GM08714 (cell line): Measurements from ENCODE around the gene CNTN6.

Experiments used
- H3K4me3 ChIP-seq: fragments of 200-500 bp; sonication (Bioruptor generic); 2 replicates; pipeline ENCODE4 v1.5.1; 2014; ENCODE audit warnings: mild to moderate bottlenecking, low read length, inconsistent platforms
- ZNF274 ChIP-seq: IDR thresholded peaks from 2 replicates; pipeline ENCODE4 v1.6.1; 2012; ENCODE audit warnings: mild to moderate bottlenecking, low read depth, low read length

The CNTN6 gene

GRCh38 chr3:1207904-1208303, 115.1 kb downstream of the CNTN6 start:
- no peak for TF ChIP-seq ZNF274
- no peak overlapping the region for H3K4me3 ChIP-seq

- H3K4me3 ChIP-seq = no peak overlapping the region
- no peak for TF ChIP-seq ZNF274
Observed at GRCh38 chr3:1214933-1215332, 122.1 kb downstream of the CNTN6 start.

GRCh38 chr3:1216856-1217255, 124.0 kb downstream of the CNTN6 start:
- no peak for TF ChIP-seq ZNF274
- H3K4me3 ChIP-seq = no peak overlapping the region

GRCh38 chr3:1227111-1227510, 134.3 kb downstream of the CNTN6 start:
- H3K4me3 ChIP-seq = no peak overlapping the region
- no peak for TF ChIP-seq ZNF274

- H3K4me3 ChIP-seq = no peak overlapping the region
- TF ChIP-seq ZNF274 = no peak
Observed at GRCh38 chr3:1228289-1228688, 135.5 kb downstream of the CNTN6 start.

GRCh38 chr3:1230920-1231319, 138.1 kb downstream of the CNTN6 start:
- no peak for TF ChIP-seq ZNF274
- no peak overlapping the region for H3K4me3 ChIP-seq

GRCh38 chr3:1232276-1232675, 139.5 kb downstream of the CNTN6 start:
- no peak for TF ChIP-seq ZNF274
- no peak overlapping the region for H3K4me3 ChIP-seq

- no peak overlapping the region for H3K4me3 ChIP-seq
- no peak for TF ChIP-seq ZNF274
Observed at GRCh38 chr3:1235526-1236120, 142.8 kb downstream of the CNTN6 start.

GRCh38 chr3:1251282-1252060, 158.6 kb downstream of the CNTN6 start:
- H3K4me3 ChIP-seq = no peak overlapping the region
- no peak for TF ChIP-seq ZNF274

GRCh38 chr3:1252061-1252430, 159.2 kb downstream of the CNTN6 start:
- TF ChIP-seq ZNF274 = no peak
- H3K4me3 ChIP-seq = no peak overlapping the region

GRCh38 chr3:1262246-1262645, 169.4 kb downstream of the CNTN6 start:
- no peak for TF ChIP-seq ZNF274

GRCh38 chr3:1263121-1263520, 170.3 kb downstream of the CNTN6 start:
- TF ChIP-seq ZNF274 = no peak
- no peak overlapping the region for H3K4me3 ChIP-seq

More at GRCh38 chr3:1262246-1262645, 169.4 kb downstream of the CNTN6 start:
- no peak overlapping the region for H3K4me3 ChIP-seq

- TF ChIP-seq ZNF274 = no peak
- H3K4me3 ChIP-seq = no peak overlapping the region
Observed at GRCh38 chr3:1269808-1270207, 177.0 kb downstream of the CNTN6 start.

GRCh38 chr3:1272546-1273265, 179.9 kb downstream of the CNTN6 start:
- H3K4me3 ChIP-seq = no peak overlapping the region
- no peak for TF ChIP-seq ZNF274

GRCh38 chr3:1275495-1275894, 182.7 kb downstream of the CNTN6 start:
- no peak for TF ChIP-seq ZNF274
- H3K4me3 ChIP-seq = no peak overlapping the region
